Measurements from ENCODE around the gene DPY19L1. TPM values are rescaled to one million over a fixed set of nuclear protein-coding genes. Genes with fewer than 3 reads are reported as not detected.
"Not testable (repeated sequence)": the region's sequence is repeated elsewhere in the genome, so short reads cannot be mapped to it uniquely, and the experiment has no call there.

The DPY19L1 gene
- total RNA-seq, 1 donor from 2014 or later: 46.4 TPM

GRCh38 chr7:35007768-35008167 lies 29.5 kb downstream of the DPY19L1 start:
- Histone ChIP-seq H3K4me1 (ENCODE audit: insufficient read depth, low read length) (peaks cover 25% of the 10 kb centered on the region), H3K36me3 (ENCODE audit: insufficient read depth, low read length) (no peaks in the 10 kb centered on the region), H3K4me3 (ENCODE audit: insufficient read depth, low read depth, low read length) (no peak overlapping the region), H3K9ac (ENCODE audit: low read length) (no peak overlapping the region), H4K20me1 (ENCODE audit: insufficient read depth, low read length) (peaks cover 9% of the 10 kb centered on the region), H3K9me3 (ENCODE audit: insufficient read depth, low read depth, low read length) (no peaks in the 10 kb centered on the region), H3K27me3 (ENCODE audit: insufficient read depth, low read length) (no peaks in the 10 kb centered on the region), H3K27ac (ENCODE audit: low read depth, low read length) (no peak overlapping the region), H3K4me2 (ENCODE audit: low read length) (no peak overlapping the region), H3K79me2 (ENCODE audit: insufficient read depth, low read length) (peaks cover 4% of the 10 kb centered on the region), H2AFZ (ENCODE audit: low read depth, low read length) (no peak overlapping the region)
- H3K27ac Mint-ChIP-seq (ENCODE audit: unreplicated experiment): no peak overlapping the region
- no peak overlapping the region for H3K4me3 Mint-ChIP-seq (ENCODE audit: unreplicated experiment)
- H3K4me1 Mint-ChIP-seq (ENCODE audit: low read depth, unreplicated experiment): peaks cover 47% of the 10 kb centered on the region
- no peaks in the 10 kb centered on the region for H3K27me3 Mint-ChIP-seq (ENCODE audit: low read depth, unreplicated experiment)
- H3K36me3 Mint-ChIP-seq (ENCODE audit: low read depth, unreplicated experiment): peaks cover 8% of the 10 kb centered on the region
- FAIRE-seq: no peak
- H3K9me3 Mint-ChIP-seq (ENCODE audit: unreplicated experiment): no peaks in the 10 kb centered on the region
- TF ChIP-seq CTCF (IDR thresholded peaks at IDR 0.05; ENCODE audit: insufficient read depth, low read depth, low read length): no peak
- TF ChIP-seq EZH2 (IDR thresholded peaks at IDR 0.05; ENCODE audit: insufficient read depth, low read length): no peak
- no peak for DNase-seq (ENCODE audit: low read depth)

- no peaks in the 10 kb centered on the region for H3K9me3 ChIP-seq (ENCODE audit: insufficient read depth, low read depth, low read length)
- H3K36me3 ChIP-seq (ENCODE audit: insufficient read depth, low read length): no peaks in the 10 kb centered on the region
- peak overlapping the region; percentile 93 for H3K27ac Mint-ChIP-seq (ENCODE audit: unreplicated experiment)
- peaks cover 51% of the 10 kb centered on the region for H3K4me1 Mint-ChIP-seq (ENCODE audit: low read depth, unreplicated experiment)
- peaks cover 25% of the 10 kb centered on the region for H3K4me1 ChIP-seq (ENCODE audit: insufficient read depth, low read length)
- peak overlapping the region; percentile 94 for H3K27ac ChIP-seq (ENCODE audit: low read depth, low read length)
- H3K27me3 Mint-ChIP-seq (ENCODE audit: low read depth, unreplicated experiment): no peaks in the 10 kb centered on the region
- peaks cover 10% of the 10 kb centered on the region for H4K20me1 ChIP-seq (ENCODE audit: insufficient read depth, low read length)
- H3K27me3 ChIP-seq (ENCODE audit: insufficient read depth, low read length): no peaks in the 10 kb centered on the region
- H3K4me3 Mint-ChIP-seq (ENCODE audit: unreplicated experiment): no peak overlapping the region
- peaks cover 7% of the 10 kb centered on the region for H3K36me3 Mint-ChIP-seq (ENCODE audit: low read depth, unreplicated experiment)
- H2AFZ ChIP-seq (ENCODE audit: low read depth, low read length): no peak overlapping the region
- H3K79me2 ChIP-seq (ENCODE audit: insufficient read depth, low read length): peaks cover 10% of the 10 kb centered on the region
- H3K9ac ChIP-seq (ENCODE audit: low read length): peak overlapping the region; percentile 78
- DNase-seq (ENCODE audit: low read depth): no peak
- no peak overlapping the region for H3K4me3 ChIP-seq (ENCODE audit: insufficient read depth, low read depth, low read length)
- TF ChIP-seq EZH2 (IDR thresholded peaks at IDR 0.05; ENCODE audit: insufficient read depth, low read length) (no peak), CTCF (IDR thresholded peaks at IDR 0.05; ENCODE audit: insufficient read depth, low read depth, low read length) (no peak)
- H3K4me2 ChIP-seq (ENCODE audit: low read length): peak overlapping the region; percentile 85
- no peak for FAIRE-seq
- H3K9me3 Mint-ChIP-seq (ENCODE audit: unreplicated experiment): no peaks in the 10 kb centered on the region
Measured at GRCh38 chr7:35004531-35005095, 32.7 kb downstream of the DPY19L1 start.

GRCh38 chr7:35003679-35004303 lies 33.5 kb downstream of the DPY19L1 start:
- Histone ChIP-seq H3K79me2 (ENCODE audit: insufficient read depth, low read length) (peaks cover 10% of the 10 kb centered on the region), H3K4me1 (ENCODE audit: insufficient read depth, low read length) (peaks cover 25% of the 10 kb centered on the region), H3K36me3 (ENCODE audit: insufficient read depth, low read length) (no peaks in the 10 kb centered on the region), H3K27me3 (ENCODE audit: insufficient read depth, low read length) (no peaks in the 10 kb centered on the region), H4K20me1 (ENCODE audit: insufficient read depth, low read length) (peaks cover 10% of the 10 kb centered on the region), H3K27ac (ENCODE audit: low read depth, low read length) (peak overlapping the region; percentile 94), H3K4me2 (ENCODE audit: low read length) (peak overlapping the region; percentile 85), H3K9ac (ENCODE audit: low read length) (peak overlapping the region; percentile 78), H3K9me3 (ENCODE audit: insufficient read depth, low read depth, low read length) (no peaks in the 10 kb centered on the region), H3K4me3 (ENCODE audit: insufficient read depth, low read depth, low read length) (peak overlapping the region; percentile 37), H2AFZ (ENCODE audit: low read depth, low read length) (peak overlapping the region; percentile 23)
- FAIRE-seq (peak; percentile 52), DNase-seq (ENCODE audit: low read depth) (peak; percentile 90)
- Mint-ChIP-seq H3K27me3 (ENCODE audit: low read depth, unreplicated experiment) (no peaks in the 10 kb centered on the region), H3K4me1 (ENCODE audit: low read depth, unreplicated experiment) (peaks cover 51% of the 10 kb centered on the region), H3K36me3 (ENCODE audit: low read depth, unreplicated experiment) (peaks cover 9% of the 10 kb centered on the region), H3K4me3 (ENCODE audit: unreplicated experiment) (peak overlapping the region; percentile 70), H3K27ac (ENCODE audit: unreplicated experiment) (peak overlapping the region; percentile 100), H3K9me3 (ENCODE audit: unreplicated experiment) (no peaks in the 10 kb centered on the region)
- TF ChIP-seq EZH2 (IDR thresholded peaks at IDR 0.05; ENCODE audit: insufficient read depth, low read length) (no peak), CTCF (IDR thresholded peaks at IDR 0.05; ENCODE audit: insufficient read depth, low read depth, low read length) (no peak)

- DNase-seq (ENCODE audit: low read depth): peak; percentile 72
- H3K36me3 ChIP-seq (ENCODE audit: insufficient read depth, low read length); H3K9me3 Mint-ChIP-seq (ENCODE audit: unreplicated experiment); H3K9me3 ChIP-seq (ENCODE audit: insufficient read depth, low read depth, low read length); H3K27me3 Mint-ChIP-seq (ENCODE audit: low read depth, unreplicated experiment); H3K27me3 ChIP-seq (ENCODE audit: insufficient read depth, low read length); H4K20me1 ChIP-seq (ENCODE audit: insufficient read depth, low read length); H2AFZ ChIP-seq (ENCODE audit: low read depth, low read length); H3K36me3 Mint-ChIP-seq (ENCODE audit: low read depth, unreplicated experiment): not testable (repeated sequence)
- Histone ChIP-seq H3K4me2 (ENCODE audit: low read length) (peak overlapping the region; percentile 85), H3K4me1 (ENCODE audit: insufficient read depth, low read length) (peaks cover 25% of the 10 kb centered on the region), H3K27ac (ENCODE audit: low read depth, low read length) (peak overlapping the region; percentile 94), H3K9ac (ENCODE audit: low read length) (peak overlapping the region; percentile 78), H3K4me3 (ENCODE audit: insufficient read depth, low read depth, low read length) (peak overlapping the region; percentile 37), H3K79me2 (ENCODE audit: insufficient read depth, low read length) (peaks cover 10% of the 10 kb centered on the region)
- peak; percentile 92 for FAIRE-seq
- Mint-ChIP-seq H3K27ac (ENCODE audit: unreplicated experiment) (peak overlapping the region; percentile 100), H3K4me3 (ENCODE audit: unreplicated experiment) (peak overlapping the region; percentile 40), H3K4me1 (ENCODE audit: low read depth, unreplicated experiment) (peaks cover 49% of the 10 kb centered on the region)
Measured at GRCh38 chr7:35003177-35003650, 34.1 kb downstream of the DPY19L1 start.

All from astrocyte (in vitro differentiated cells and primary cell).